Endothelial cell of umbilical vein (primary cell): ENCODE data around the gene FMN1. TPM values are rescaled to one million over a fixed set of nuclear protein-coding genes. Genes with fewer than 3 reads are reported as not detected.

ENCODE experiments used
- BruUV-seq: library from RNA; stranded (reverse); fragments of 400-500 nt; replicated peaks from 2 replicates; lab custom pipeline; 2021; lab: Mats Ljungman, UMichigan
- CTCF ChIA-PET: fragments of 300-600, 350-600 bp; sonication (Branson Sonifier 250); formaldehyde crosslinking; loops from one replicate; lab custom pipeline; 2021; ENCODE audit warnings: antibody characterized with exemption, inconsistent platforms; lab: Charles Lee
- POLR2A ChIA-PET: fragments of 300-600, 350-600 bp; sonication (Branson Sonifier 250); formaldehyde crosslinking; loops from one replicate; lab custom pipeline; 2021; ENCODE audit warnings: antibody characterized with exemption, inconsistent platforms; lab: Charles Lee
- DNase-seq: peaks from one replicate; pipeline ENCODE4 v3.0.0-alpha.2; 2011; ENCODE audit warnings: low read depth, low spot score
- FAIRE-seq: peaks from 2 replicates; lab custom pipeline; 2011; peaks lifted over from hg19 to GRCh38; lab: Jason Lieb, UNC
- H2AFZ ChIP-seq: 2 replicates; pipeline ENCODE4 v1.6.0; 2012; ENCODE audit warnings: low read depth, low read length, control low read depth, inconsistent platforms
- H3K27ac ChIP-seq: 2 replicates; pipeline ENCODE4 v1.5.1; 2011; ENCODE audit warnings: low read depth, mild to moderate bottlenecking, control low read depth, low read length, moderate library complexity; ENCODE audit not compliant: insufficient read depth
- H3K27me3 ChIP-seq, 2 experiments: 2 replicates each; pipeline versions ENCODE4 v1.6.0 to v1.6.1; 2011; ENCODE audit warnings: low read length in 2 of 2, mixed read lengths in 1 of 2; ENCODE audit not compliant: control insufficient read depth in 2 of 2, insufficient read depth in 2 of 2
- H3K36me3 ChIP-seq, 2 experiments: 2 replicates in 1 of 2; 3 replicates in 1 of 2; pipeline ENCODE4 v1.5.1; 2011; ENCODE audit warnings: low read length in 2 of 2, mild to moderate bottlenecking in 1 of 2, moderate library complexity in 1 of 2; ENCODE audit not compliant: control insufficient read depth in 2 of 2, insufficient read depth in 2 of 2; ENCODE audit errors: extremely low read depth in 1 of 2
- H3K4me1 ChIP-seq: 3 replicates; pipeline ENCODE4 v1.5.1; 2011; ENCODE audit warnings: mild to moderate bottlenecking, low read length; ENCODE audit not compliant: control insufficient read depth, insufficient read depth; ENCODE audit errors: extremely low read depth
- H3K4me2 ChIP-seq: 2 replicates; pipeline ENCODE4 v1.6.1; 2011; ENCODE audit warnings: low read length, control low read depth, mixed read lengths; ENCODE audit not compliant: insufficient read depth
- H3K4me3 ChIP-seq, 3 experiments: fragments of 200-600 bp in 1 of 3; sonication (generic), shearing (Covaris generic) in 1 of 3; replicated peaks in 1 of 3; 2 replicates each; pipeline ENCODE4 v1.5.1; 2011 to 2016; ENCODE audit warnings: control low read depth in 3 of 3, low read length in 3 of 3, mild to moderate bottlenecking in 2 of 3, inconsistent platforms in 1 of 3, low read depth in 1 of 3, moderate library complexity in 1 of 3; ENCODE audit not compliant: insufficient read depth in 1 of 3
- H3K79me2 ChIP-seq: 2 replicates; pipeline ENCODE4 v1.6.0; 2012; ENCODE audit warnings: low read length, inconsistent platforms; ENCODE audit not compliant: control insufficient read depth, insufficient read depth
- H3K9ac ChIP-seq: replicated peaks from 2 replicates; pipeline ENCODE3; 2011; ENCODE audit warnings: low read length, control low read depth; ENCODE audit not compliant: insufficient read depth; ENCODE audit errors: extremely low read depth
- H3K9me1 ChIP-seq: replicated peaks from 3 replicates; pipeline ENCODE4 v1.6.0; 2011; ENCODE audit warnings: mild to moderate bottlenecking, low read length; ENCODE audit not compliant: control insufficient read depth, insufficient read depth; ENCODE audit errors: extremely low read depth
- H3K9me3 ChIP-seq: replicated peaks from 2 replicates; pipeline ENCODE4 v1.5.1; 2012; ENCODE audit warnings: low read length, inconsistent platforms; ENCODE audit not compliant: control insufficient read depth, insufficient read depth
- H4K20me1 ChIP-seq: replicated peaks from 2 replicates; pipeline ENCODE3; 2011; ENCODE audit warnings: mild to moderate bottlenecking, low read length; ENCODE audit not compliant: control insufficient read depth, insufficient read depth; ENCODE audit errors: extremely low read depth
- EZH2 ChIP-seq: IDR thresholded peaks from 2 replicates; pipeline ENCODE4 v1.6.1; 2012; ENCODE audit warnings: borderline replicate concordance, low read depth, mild to moderate bottlenecking, moderate library complexity, low read length, inconsistent platforms; ENCODE audit not compliant: severe bottlenecking
- FOS ChIP-seq: IDR thresholded peaks from 2 replicates; pipeline ENCODE4 v1.6.1; 2011; ENCODE audit warnings: mild to moderate bottlenecking, low read length, moderate library complexity, borderline replicate concordance; ENCODE audit not compliant: insufficient read depth
- GATA2 ChIP-seq: IDR thresholded peaks from 2 replicates; pipeline ENCODE4 v1.7.0; 2011; ENCODE audit warnings: low read depth, mild to moderate bottlenecking, moderate library complexity, mixed read lengths, low read length; ENCODE audit not compliant: insufficient read length, insufficient read depth
- JUN ChIP-seq: IDR thresholded peaks from 2 replicates; pipeline ENCODE4 v1.6.1; 2011; ENCODE audit warnings: borderline replicate concordance, low read depth; ENCODE audit not compliant: insufficient read length, insufficient read depth
- MYC ChIP-seq: IDR thresholded peaks from one replicate; pipeline ENCODE4 v1.6.1; 2011; ENCODE audit warnings: mild to moderate bottlenecking, low read depth, low read length
- POLR2A ChIP-seq: IDR thresholded peaks from 2 replicates; pipeline ENCODE4 v1.6.1; 2012; ENCODE audit warnings: low read depth, mild to moderate bottlenecking, control low read depth, low read length
- dilution Hi-C: fragments of 300-500 bp; cut with MboI; formaldehyde crosslinking; loops from one replicate; pipeline ENCODE4 v1.15.0; 2019; ENCODE audit warnings: low sequenced_read_pairs; ENCODE audit not compliant: extremely low pct_ligation_motif_present
- intact Hi-C: fragments of 100-400 bp; cut with micrococcal nuclease; formaldehyde crosslinking; loops from one replicate; pipeline ENCODE4 v1.10.0; 2022
- polyA plus RNA-seq, 4 experiments: library from polyadenylated mRNA; depleted of rRNA in 3 of 4; stranded (reverse) in 3 of 4; unstranded in 1 of 4; fragments of >200 nt; gene quantifications; 2 replicates each; pipeline versions ENCODE4 v1.2.1 to v1.2.3, GENCODE V29; 2011 to 2012; ENCODE audit warnings: missing spikeins in 1 of 4
- total RNA-seq: library from RNA; stranded (reverse); gene quantifications from 2 replicates; pipeline ENCODE4 v1.2.3, GENCODE V29; 2021
- TF ChIP-seq, protein P1 (sequence below): IDR thresholded peaks from 2 replicates; pipeline ENCODE4 v1.6.1; 2011; ENCODE audit not compliant: insufficient read depth, insufficient read length
- TF ChIP-seq, protein P2 (sequence below), 2 donors: IDR thresholded peaks; 1 replicate in 1 of 2; 2 replicates in 1 of 2; pipeline ENCODE4 v1.5.1; 2011; ENCODE audit warnings: low read length in 2 of 2, mild to moderate bottlenecking in 2 of 2, moderate library complexity in 2 of 2, control low read depth in 1 of 2, inconsistent platforms in 1 of 2, low read depth in 1 of 2; ENCODE audit not compliant: insufficient read depth in 1 of 2; ENCODE audit errors: extremely low read depth in 1 of 2

FMN1 gene
- total and polyA plus RNA-seq, 2 donors (not counting 3 experiments of a cell fraction or from before 2014, with no cell fraction given): 0.01 to 0.29 TPM

DNA sequence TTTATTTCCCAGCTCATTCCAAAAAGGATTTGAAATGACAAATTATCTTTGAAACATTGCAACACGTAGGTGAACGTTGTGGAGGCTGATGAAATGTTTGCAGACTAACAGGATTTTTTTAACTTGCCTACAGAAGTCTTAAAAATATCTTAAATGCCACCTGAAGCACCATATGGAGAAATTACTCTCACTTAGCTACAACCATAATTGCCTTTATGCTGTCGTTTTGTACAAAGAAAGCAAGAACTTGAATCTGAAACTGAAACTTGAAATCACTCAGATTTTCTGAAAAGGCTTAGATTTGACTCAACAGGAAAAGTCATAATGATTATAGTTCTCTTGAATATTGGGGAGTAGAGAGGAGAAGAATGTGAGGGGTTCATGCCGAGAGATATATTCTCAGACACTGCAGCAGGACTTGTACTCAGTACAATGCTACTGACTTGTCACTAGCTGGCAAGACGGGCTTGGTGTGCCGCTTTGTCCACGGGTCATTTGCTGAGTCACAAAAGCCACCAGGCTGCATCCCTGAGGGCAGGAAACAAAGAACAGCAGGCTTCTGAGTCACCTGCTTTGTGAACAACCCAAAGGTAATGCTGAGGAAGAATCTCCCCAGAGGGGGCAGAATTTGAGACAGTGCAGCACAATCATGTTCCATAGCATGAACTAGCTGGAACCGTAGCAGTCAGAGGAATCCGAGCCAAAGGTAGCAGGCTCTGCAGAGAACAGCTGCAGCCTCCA is 7.1 kb upstream of the FMN1 start:
- FAIRE-seq: peak; percentile 33
- Histone ChIP-seq H3K79me2 (no peaks in the 10 kb centered on the region), H3K9ac (no peak overlapping the region), H3K4me3 (no peak overlapping the region), H3K9me3 (no peaks in the 10 kb centered on the region), H4K20me1 (no peaks in the 10 kb centered on the region), H3K27ac (no peak overlapping the region), H3K27me3 (peaks cover 5 to 6% of the 10 kb centered on the region in 2 experiments), H2AFZ (peak overlapping the region; percentile 24), H3K9me1 (no peaks in the 10 kb centered on the region), H3K4me2 (peak overlapping the region; percentile 29), H3K4me1 (peaks cover 4% of the 10 kb centered on the region), H3K36me3 (no peaks in the 10 kb centered on the region)
- POLR2A ChIA-PET: no interaction called here
- TF ChIP-seq POLR2A (no peak), FOS (peak; percentile 34)
- peak; percentile 21 for DNase-seq
- CTCF ChIA-PET: interaction anchor here (1.1 to 2.6 kb wide), 4 partner anchors 8 to 15 kb away, joined by 3 to 7 read pairs (median 4); no protein-coding TSS in a partner anchor
- no TSS peak for BruUV-seq
- intact Hi-C loops (no loop called here), dilution Hi-C loops (no loop called here)

DNA sequence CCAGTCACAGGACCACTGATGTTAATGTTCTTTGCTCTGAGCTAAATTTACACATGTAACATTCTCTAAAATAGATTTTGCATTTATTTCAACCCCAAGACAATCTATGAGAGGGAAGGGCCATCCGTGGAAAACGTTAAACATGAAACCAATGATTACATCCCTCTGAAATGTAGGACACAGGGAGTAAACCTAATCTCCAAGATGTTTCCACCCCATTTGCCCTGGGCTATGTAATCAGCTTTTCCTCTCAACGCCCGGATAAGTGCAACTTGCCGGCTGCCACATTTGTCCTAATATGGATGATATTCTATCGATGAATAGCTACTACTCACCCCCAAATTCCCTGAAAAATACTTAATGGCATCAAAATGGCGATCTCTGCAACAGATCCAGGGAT is 6.4 kb upstream of the FMN1 start:
- no TSS peak for BruUV-seq
- Histone ChIP-seq H3K79me2 (no peaks in the 10 kb centered on the region), H4K20me1 (no peaks in the 10 kb centered on the region), H3K27ac (no peak overlapping the region), H3K9me3 (no peaks in the 10 kb centered on the region), H3K36me3 (no peaks in the 10 kb centered on the region), H3K9ac (no peak overlapping the region), H2AFZ (no peak overlapping the region), H3K4me3 (no peak overlapping the region), H3K4me1 (peaks cover 4% of the 10 kb centered on the region), H3K9me1 (no peaks in the 10 kb centered on the region), H3K4me2 (no peak overlapping the region), H3K27me3 (peaks cover 5 to 6% of the 10 kb centered on the region in 2 experiments)
- dilution Hi-C loops: no loop called here
- intact Hi-C loops: no loop called here
- TF ChIP-seq, protein P1, sequence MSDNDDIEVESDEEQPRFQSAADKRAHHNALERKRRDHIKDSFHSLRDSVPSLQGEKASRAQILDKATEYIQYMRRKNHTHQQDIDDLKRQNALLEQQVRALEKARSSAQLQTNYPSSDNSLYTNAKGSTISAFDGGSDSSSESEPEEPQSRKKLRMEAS: no peak
- TF ChIP-seq EZH2 (no peak), JUN (no peak), MYC (no peak), GATA2 (no peak)
- TF ChIP-seq, protein P2, sequence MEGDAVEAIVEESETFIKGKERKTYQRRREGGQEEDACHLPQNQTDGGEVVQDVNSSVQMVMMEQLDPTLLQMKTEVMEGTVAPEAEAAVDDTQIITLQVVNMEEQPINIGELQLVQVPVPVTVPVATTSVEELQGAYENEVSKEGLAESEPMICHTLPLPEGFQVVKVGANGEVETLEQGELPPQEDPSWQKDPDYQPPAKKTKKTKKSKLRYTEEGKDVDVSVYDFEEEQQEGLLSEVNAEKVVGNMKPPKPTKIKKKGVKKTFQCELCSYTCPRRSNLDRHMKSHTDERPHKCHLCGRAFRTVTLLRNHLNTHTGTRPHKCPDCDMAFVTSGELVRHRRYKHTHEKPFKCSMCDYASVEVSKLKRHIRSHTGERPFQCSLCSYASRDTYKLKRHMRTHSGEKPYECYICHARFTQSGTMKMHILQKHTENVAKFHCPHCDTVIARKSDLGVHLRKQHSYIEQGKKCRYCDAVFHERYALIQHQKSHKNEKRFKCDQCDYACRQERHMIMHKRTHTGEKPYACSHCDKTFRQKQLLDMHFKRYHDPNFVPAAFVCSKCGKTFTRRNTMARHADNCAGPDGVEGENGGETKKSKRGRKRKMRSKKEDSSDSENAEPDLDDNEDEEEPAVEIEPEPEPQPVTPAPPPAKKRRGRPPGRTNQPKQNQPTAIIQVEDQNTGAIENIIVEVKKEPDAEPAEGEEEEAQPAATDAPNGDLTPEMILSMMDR (IDR thresholded peaks at IDR 0.05; ENCODE audit: extremely low read depth in 1 of 2, insufficient read depth in 1 of 2, low read depth in 1 of 2, low read length in 2 of 2): no peak
- CTCF ChIA-PET: interaction anchor here (0.8 to 1.7 kb wide), 2 partner anchors 15 to 92 kb away, joined by 3 to 4 read pairs; no protein-coding TSS in a partner anchor
- POLR2A ChIA-PET: no interaction called here
- DNase-seq: no peak
- FAIRE-seq: no peak
